GM19328 (cell line): Measurements from ENCODE around the gene TJP1.
"Not testable (repeated sequence)": the region's sequence is repeated elsewhere in the genome, so short reads cannot be mapped to it uniquely, and the experiment has no call there.

Experiments
- ATAC-seq: cut with Tn5 transposase; IDR thresholded peaks from one replicate; pipeline ENCODE4 v1.9.1; 2021; ENCODE audit warnings: mild to moderate bottlenecking, moderate library complexity; ENCODE audit not compliant: unreplicated experiment

TJP1 gene

GRCh38 chr15:29670266-29670665 lies 152.0 kb downstream of the TJP1 start:
- no peak for ATAC-seq

- no peak for ATAC-seq
Observed at GRCh38 chr15:29669823-29670222, 152.4 kb downstream of the TJP1 start.

- no peak for ATAC-seq
Observed at GRCh38 chr15:29668120-29668602, 154.1 kb downstream of the TJP1 start.

GRCh38 chr15:29666241-29666640 lies 156.0 kb downstream of the TJP1 start:
- ATAC-seq: no peak

- no peak for ATAC-seq
Observed at GRCh38 chr15:29665444-29666003, 156.7 kb downstream of the TJP1 start.

- ATAC-seq: no peak
Observed at GRCh38 chr15:29664406-29664805, 157.9 kb downstream of the TJP1 start.

- not testable (repeated sequence) for ATAC-seq
Observed at GRCh38 chr15:29657476-29657817, 164.8 kb downstream of the TJP1 start.

- ATAC-seq: no peak
Observed at GRCh38 chr15:29656636-29657475, 165.4 kb downstream of the TJP1 start.

GRCh38 chr15:29652595-29652994 lies 169.7 kb downstream of the TJP1 start:
- ATAC-seq: no peak

- no peak for ATAC-seq
Observed at GRCh38 chr15:29651476-29652233, 170.6 kb downstream of the TJP1 start.
